ENCODE results near the gene PPP1R7.
"Not testable (repeated sequence)": the region's sequence is repeated elsewhere in the genome, so short reads cannot be mapped to it uniquely, and the experiment has no call there.

Gene PPP1R7

GRCh38 chr2:241149925-241150659 lies at the start of gene PPP1R7:
Gene PPP1R7 (plus strand): TSS chr2:241150467. CDS start chr2:241150496, 29 bp downstream.
- DNase-seq (ENCODE audit: low read depth) = peak; percentile 95

- DNase-seq (ENCODE audit: low read depth) = peak; percentile 88
These were observed 47.9 kb upstream of the PPP1R7 start, which contains the start of gene MTERF4 for GRCh38 chr2:241102239-241102803. Gene MTERF4 (minus strand): TSS chr2:241102287. CDS start chr2:241102273, 14 bp downstream.

- DNase-seq (ENCODE audit: low read depth) = no peak
These were observed 47.1 kb upstream of the PPP1R7 start for GRCh38 chr2:241103176-241103595.

GRCh38 chr2:241104611-241105010 lies 45.7 kb upstream of the PPP1R7 start:
- not testable (repeated sequence) for DNase-seq (ENCODE audit: low read depth)

GRCh38 chr2:241105641-241106040 lies 44.6 kb upstream of the PPP1R7 start:
- no peak for DNase-seq (ENCODE audit: low read depth)

GRCh38 chr2:241107031-241107783 lies 43.1 kb upstream of the PPP1R7 start:
- DNase-seq (ENCODE audit: low read depth) = no peak

GRCh38 chr2:241108271-241109209 lies 41.7 kb upstream of the PPP1R7 start:
- no peak for DNase-seq (ENCODE audit: low read depth)

GRCh38 chr2:241109210-241110088 lies 40.8 kb upstream of the PPP1R7 start:
- peak; percentile 38 for DNase-seq (ENCODE audit: low read depth)

GRCh38 chr2:241110089-241110606 lies 40.1 kb upstream of the PPP1R7 start:
- no peak for DNase-seq (ENCODE audit: low read depth)

- DNase-seq (ENCODE audit: low read depth) = no peak
These were observed 39.4 kb upstream of the PPP1R7 start for GRCh38 chr2:241110607-241111439.

GRCh38 chr2:241111440-241111805 lies 38.8 kb upstream of the PPP1R7 start:
- no peak for DNase-seq (ENCODE audit: low read depth)

GRCh38 chr2:241112046-241112445 lies 38.2 kb upstream of the PPP1R7 start:
- no peak for DNase-seq (ENCODE audit: low read depth)

- peak; percentile 43 for DNase-seq (ENCODE audit: low read depth)
These were observed 37.7 kb upstream of the PPP1R7 start for GRCh38 chr2:241112592-241112991.

- DNase-seq (ENCODE audit: low read depth) = no peak
These were observed 35.4 kb upstream of the PPP1R7 start for GRCh38 chr2:241114836-241115235.

GRCh38 chr2:241115361-241115760 lies 34.9 kb upstream of the PPP1R7 start:
- no peak for DNase-seq (ENCODE audit: low read depth)

- DNase-seq (ENCODE audit: low read depth) = no peak
These were observed 33.4 kb upstream of the PPP1R7 start for GRCh38 chr2:241116606-241117560.

- DNase-seq (ENCODE audit: low read depth) = no peak
These were observed 31.3 kb upstream of the PPP1R7 start for GRCh38 chr2:241118737-241119505.

- DNase-seq (ENCODE audit: low read depth) = no peak
These were observed 29.8 kb upstream of the PPP1R7 start for GRCh38 chr2:241120440-241120839.

Data from activated T-cell treated with anti-CD3 and anti-CD28 coated beads for 48 hours (primary cell).